K562 (cell line): ENCODE data around the gene ADNP. TPM values are rescaled to one million over a fixed set of nuclear protein-coding genes. Genes with fewer than 3 reads are reported as not detected.

Source experiments
- ASH1L ChIP-seq: fragments of 450-650 bp; IDR thresholded peaks from 2 replicates; pipeline ENCODE4 v1.6.1; 2018; ENCODE audit warnings: borderline replicate concordance, mild to moderate bottlenecking, low read depth; ENCODE audit not compliant: partially characterized antibody
- MCM5 ChIP-seq: fragments of 450-650 bp; IDR thresholded peaks from 2 replicates; pipeline ENCODE4 v1.6.1; 2016; ENCODE audit warnings: low read depth
- NELFE ChIP-seq: IDR thresholded peaks from 2 replicates; pipeline ENCODE4 v1.6.1; 2011; ENCODE audit warnings: mild to moderate bottlenecking; ENCODE audit not compliant: insufficient read depth, insufficient read length
- NEUROD1 ChIP-seq: fragments of 150-350 bp; IDR thresholded peaks from 2 replicates; pipeline ENCODE4 v1.6.1; 2014; ENCODE audit warnings: borderline replicate concordance, low read length, low read depth; ENCODE audit not compliant: partially characterized antibody
- NR3C1 ChIP-seq: sonication (generic); formaldehyde crosslinking; IDR thresholded peaks from 2 replicates; pipeline ENCODE4 v1.8.1; 2022; ENCODE audit warnings: missing genetic modification reagents
- PYGO2 ChIP-seq: fragments of 450-650 bp; IDR thresholded peaks from 2 replicates; pipeline ENCODE4 v1.6.1; 2016; ENCODE audit warnings: mild to moderate bottlenecking, missing genetic modification characterization, moderate library complexity, missing compliant biosample characterization
- SMARCE1 ChIP-seq: fragments of 450-650 bp; IDR thresholded peaks from 2 replicates; pipeline ENCODE4 v1.7.1; 2016; ENCODE audit warnings: mild to moderate bottlenecking
- SMC3 ChIP-seq: conservative IDR thresholded peaks from 2 replicates; pipeline ENCODE4 v1.6.1; 2011; ENCODE audit warnings: low read depth, low read length, improper control_type of control experiment; ENCODE audit not compliant: insufficient read depth
- SRSF9 ChIP-seq: fragments of 200-400 bp; formaldehyde crosslinking; IDR thresholded peaks from 2 replicates; pipeline ENCODE4 v1.6.1; 2017; ENCODE audit warnings: low read depth, low read length, borderline replicate concordance
- U2AF1 ChIP-seq: fragments of 200-400 bp; formaldehyde crosslinking; optimal IDR thresholded peaks from 2 replicates; pipeline ENCODE3; 2017; ENCODE audit warnings: mild to moderate bottlenecking, low read depth, low read length, moderate library complexity
- ZFPM2 ChIP-seq: fragments of 250-450 bp; sonication (Bioruptor Pico); IDR thresholded peaks from 2 replicates; pipeline ENCODE4 v1.5.1; 2022; ENCODE audit warnings: mild to moderate bottlenecking
- ZNF140 ChIP-seq: fragments of 250-450 bp; sonication (Bioruptor Pico); IDR thresholded peaks from 2 replicates; pipeline ENCODE4 v1.8.0; 2021; ENCODE audit warnings: moderate library complexity, mild to moderate bottlenecking, inconsistent platforms
- ZNF212 ChIP-seq: fragments of 450-650 bp; formaldehyde crosslinking; IDR thresholded peaks from 2 replicates; pipeline ENCODE4 v1.4.0; 2020; ENCODE audit warnings: mild to moderate bottlenecking
- ZNF77 ChIP-seq: fragments of 250-450 bp; sonication (Bioruptor Pico); IDR thresholded peaks from 2 replicates; pipeline ENCODE4 v1.5.0; 2020
- polyA plus RNA-seq, 8 experiments: library from polyadenylated mRNA; depleted of rRNA in 4 of 8; stranded (reverse) in 5 of 8; unstranded in 3 of 8; fragments of >200 nt; fragmentation: Nextera tagmentation in 2 of 8; fragmentation: Illumina TruSeq in 1 of 8; extraction: Ambion mirVana in 2 of 8; extraction: Trizol in 1 of 8; gene quantifications; 2 replicates each; pipeline versions ENCODE4 v1.2.1 to v1.2.3, GENCODE V29; 2011 to 2014; ENCODE audit warnings: inconsistent platforms in 1 of 8, missing spikeins in 1 of 8
- total RNA-seq, 7 experiments: library from RNA; depleted of rRNA in 6 of 7; stranded (reverse); fragments of >200 nt in 6 of 7; fragmentation: Illumina TruSeq in 2 of 7; extraction: Trizol in 2 of 7; gene quantifications; 2 replicates each; pipeline versions ENCODE4 v1.2.1 to v1.2.3, GENCODE V29; 2011 to 2021; ENCODE audit warnings: low replicate concordance in 1 of 7
- TF ChIP-seq, protein P1 (sequence below): sonication (generic); formaldehyde crosslinking; IDR thresholded peaks from 2 replicates; pipeline ENCODE4 v1.8.0; 2022; ENCODE audit warnings: missing genetic modification reagents, mild to moderate bottlenecking, borderline replicate concordance
- TF ChIP-seq, protein P2 (sequence below): fragments of 450-650 bp; IDR thresholded peaks from 2 replicates; pipeline ENCODE4 v1.6.1; 2014; ENCODE audit warnings: low read depth, mild to moderate bottlenecking, moderate library complexity, borderline replicate concordance
- TF ChIP-seq, protein P3 (sequence below): fragments of 450-650 bp; formaldehyde crosslinking; conservative IDR thresholded peaks from 2 replicates; pipeline ENCODE4 v1.4.0; 2022; ENCODE audit warnings: mild to moderate bottlenecking, missing genetic modification characterization
- TF ChIP-seq, protein P4 (sequence below): fragments of 450-650 bp; IDR thresholded peaks from 2 replicates; pipeline ENCODE4 v1.6.1; 2016; ENCODE audit warnings: mild to moderate bottlenecking

Gene ADNP
- total and polyA plus RNA-seq, 9 of the 15 experiments (the other 6 are each of a cell fraction or from before 2014, with no cell fraction given) = 17.8 to 59.9 (median 25.3) TPM

GRCh38 chr20:50903353-50904051, 27.7 kb downstream of the ADNP start (continued):
- TF ChIP-seq, protein P1, sequence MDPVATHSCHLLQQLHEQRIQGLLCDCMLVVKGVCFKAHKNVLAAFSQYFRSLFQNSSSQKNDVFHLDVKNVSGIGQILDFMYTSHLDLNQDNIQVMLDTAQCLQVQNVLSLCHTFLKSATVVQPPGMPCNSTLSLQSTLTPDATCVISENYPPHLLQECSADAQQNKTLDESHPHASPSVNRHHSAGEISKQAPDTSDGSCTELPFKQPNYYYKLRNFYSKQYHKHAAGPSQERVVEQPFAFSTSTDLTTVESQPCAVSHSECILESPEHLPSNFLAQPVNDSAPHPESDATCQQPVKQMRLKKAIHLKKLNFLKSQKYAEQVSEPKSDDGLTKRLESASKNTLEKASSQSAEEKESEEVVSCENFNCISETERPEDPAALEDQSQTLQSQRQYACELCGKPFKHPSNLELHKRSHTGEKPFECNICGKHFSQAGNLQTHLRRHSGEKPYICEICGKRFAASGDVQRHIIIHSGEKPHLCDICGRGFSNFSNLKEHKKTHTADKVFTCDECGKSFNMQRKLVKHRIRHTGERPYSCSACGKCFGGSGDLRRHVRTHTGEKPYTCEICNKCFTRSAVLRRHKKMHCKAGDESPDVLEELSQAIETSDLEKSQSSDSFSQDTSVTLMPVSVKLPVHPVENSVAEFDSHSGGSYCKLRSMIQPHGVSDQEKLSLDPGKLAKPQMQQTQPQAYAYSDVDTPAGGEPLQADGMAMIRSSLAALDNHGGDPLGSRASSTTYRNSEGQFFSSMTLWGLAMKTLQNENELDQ (CRISPR knock-in tag) = no peak
- TF ChIP-seq SMARCE1 = peak; percentile 93
- no peak for TF ChIP-seq SMC3
- TF ChIP-seq, protein P2, sequence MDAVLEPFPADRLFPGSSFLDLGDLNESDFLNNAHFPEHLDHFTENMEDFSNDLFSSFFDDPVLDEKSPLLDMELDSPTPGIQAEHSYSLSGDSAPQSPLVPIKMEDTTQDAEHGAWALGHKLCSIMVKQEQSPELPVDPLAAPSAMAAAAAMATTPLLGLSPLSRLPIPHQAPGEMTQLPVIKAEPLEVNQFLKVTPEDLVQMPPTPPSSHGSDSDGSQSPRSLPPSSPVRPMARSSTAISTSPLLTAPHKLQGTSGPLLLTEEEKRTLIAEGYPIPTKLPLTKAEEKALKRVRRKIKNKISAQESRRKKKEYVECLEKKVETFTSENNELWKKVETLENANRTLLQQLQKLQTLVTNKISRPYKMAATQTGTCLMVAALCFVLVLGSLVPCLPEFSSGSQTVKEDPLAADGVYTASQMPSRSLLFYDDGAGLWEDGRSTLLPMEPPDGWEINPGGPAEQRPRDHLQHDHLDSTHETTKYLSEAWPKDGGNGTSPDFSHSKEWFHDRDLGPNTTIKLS = peak; percentile 54; the same call in 1 of the 2 replicates
- no peak for TF ChIP-seq ZNF140 (CRISPR knock-in tag)
- TF ChIP-seq PYGO2 (tag) = no peak
- TF ChIP-seq SRSF9 = no peak
- TF ChIP-seq NR3C1 (CRISPR knock-in tag) = no peak
- TF ChIP-seq NEUROD1 = peak; percentile 55
- no peak for TF ChIP-seq ASH1L
- TF ChIP-seq NELFE = no peak
- TF ChIP-seq MCM5 = no peak
- TF ChIP-seq ZNF77 (CRISPR knock-in tag) = no peak
- no peak for TF ChIP-seq ZFPM2
- TF ChIP-seq, protein P3, sequence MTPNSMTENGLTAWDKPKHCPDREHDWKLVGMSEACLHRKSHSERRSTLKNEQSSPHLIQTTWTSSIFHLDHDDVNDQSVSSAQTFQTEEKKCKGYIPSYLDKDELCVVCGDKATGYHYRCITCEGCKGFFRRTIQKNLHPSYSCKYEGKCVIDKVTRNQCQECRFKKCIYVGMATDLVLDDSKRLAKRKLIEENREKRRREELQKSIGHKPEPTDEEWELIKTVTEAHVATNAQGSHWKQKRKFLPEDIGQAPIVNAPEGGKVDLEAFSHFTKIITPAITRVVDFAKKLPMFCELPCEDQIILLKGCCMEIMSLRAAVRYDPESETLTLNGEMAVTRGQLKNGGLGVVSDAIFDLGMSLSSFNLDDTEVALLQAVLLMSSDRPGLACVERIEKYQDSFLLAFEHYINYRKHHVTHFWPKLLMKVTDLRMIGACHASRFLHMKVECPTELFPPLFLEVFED (CRISPR knock-in tag) = no peak
- TF ChIP-seq U2AF1 = no peak
- no peak for TF ChIP-seq ZNF212 (CRISPR knock-in tag)
- TF ChIP-seq, protein P4, sequence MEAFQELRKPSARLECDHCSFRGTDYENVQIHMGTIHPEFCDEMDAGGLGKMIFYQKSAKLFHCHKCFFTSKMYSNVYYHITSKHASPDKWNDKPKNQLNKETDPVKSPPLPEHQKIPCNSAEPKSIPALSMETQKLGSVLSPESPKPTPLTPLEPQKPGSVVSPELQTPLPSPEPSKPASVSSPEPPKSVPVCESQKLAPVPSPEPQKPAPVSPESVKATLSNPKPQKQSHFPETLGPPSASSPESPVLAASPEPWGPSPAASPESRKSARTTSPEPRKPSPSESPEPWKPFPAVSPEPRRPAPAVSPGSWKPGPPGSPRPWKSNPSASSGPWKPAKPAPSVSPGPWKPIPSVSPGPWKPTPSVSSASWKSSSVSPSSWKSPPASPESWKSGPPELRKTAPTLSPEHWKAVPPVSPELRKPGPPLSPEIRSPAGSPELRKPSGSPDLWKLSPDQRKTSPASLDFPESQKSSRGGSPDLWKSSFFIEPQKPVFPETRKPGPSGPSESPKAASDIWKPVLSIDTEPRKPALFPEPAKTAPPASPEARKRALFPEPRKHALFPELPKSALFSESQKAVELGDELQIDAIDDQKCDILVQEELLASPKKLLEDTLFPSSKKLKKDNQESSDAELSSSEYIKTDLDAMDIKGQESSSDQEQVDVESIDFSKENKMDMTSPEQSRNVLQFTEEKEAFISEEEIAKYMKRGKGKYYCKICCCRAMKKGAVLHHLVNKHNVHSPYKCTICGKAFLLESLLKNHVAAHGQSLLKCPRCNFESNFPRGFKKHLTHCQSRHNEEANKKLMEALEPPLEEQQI = peak; percentile 75
